ENCODE measurements around the gene DAAM1.

Gene DAAM1

DNA sequence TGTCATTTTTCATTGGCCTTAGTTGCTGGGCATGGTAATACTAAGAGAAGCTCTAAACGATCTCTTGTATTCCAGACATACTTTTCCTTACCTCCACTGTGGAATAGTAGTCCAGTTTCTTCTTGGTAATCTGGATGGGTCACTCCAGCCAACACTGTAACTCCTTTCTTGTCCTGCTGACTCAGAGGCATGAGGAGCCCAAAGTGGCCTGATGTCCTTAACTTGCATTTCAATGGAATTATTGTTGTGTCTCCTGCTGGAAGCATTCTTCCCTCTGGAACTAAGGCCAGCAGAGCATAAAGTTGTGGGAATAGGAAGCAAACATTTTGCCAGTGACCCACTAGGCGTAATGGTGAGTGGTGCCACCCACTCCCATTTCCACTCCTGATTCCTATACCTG, 33.1 kb downstream of the DAAM1 start:
- DNase-seq (ENCODE audit: low read depth) = no peak

DNA sequence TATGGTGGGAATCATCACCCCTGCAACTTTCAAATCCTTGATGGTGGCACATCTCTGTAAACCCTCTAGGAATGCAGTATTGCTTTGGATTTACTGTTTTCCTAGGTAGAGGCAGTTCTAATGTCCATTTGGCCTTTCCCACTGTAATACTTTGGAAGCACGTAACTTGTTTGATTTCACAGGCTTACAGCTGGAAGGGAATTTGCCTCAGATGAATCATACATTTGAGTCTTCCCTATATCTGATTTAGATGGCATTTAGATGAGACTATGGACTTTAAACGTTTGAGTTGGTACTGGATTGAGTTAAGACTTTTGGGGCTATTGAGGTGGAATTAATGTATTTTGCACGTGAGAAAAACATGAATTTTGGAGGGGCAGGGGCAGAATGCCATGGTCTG, 35.9 kb downstream of the DAAM1 start:
- no peak for DNase-seq (ENCODE audit: low read depth)

DNA sequence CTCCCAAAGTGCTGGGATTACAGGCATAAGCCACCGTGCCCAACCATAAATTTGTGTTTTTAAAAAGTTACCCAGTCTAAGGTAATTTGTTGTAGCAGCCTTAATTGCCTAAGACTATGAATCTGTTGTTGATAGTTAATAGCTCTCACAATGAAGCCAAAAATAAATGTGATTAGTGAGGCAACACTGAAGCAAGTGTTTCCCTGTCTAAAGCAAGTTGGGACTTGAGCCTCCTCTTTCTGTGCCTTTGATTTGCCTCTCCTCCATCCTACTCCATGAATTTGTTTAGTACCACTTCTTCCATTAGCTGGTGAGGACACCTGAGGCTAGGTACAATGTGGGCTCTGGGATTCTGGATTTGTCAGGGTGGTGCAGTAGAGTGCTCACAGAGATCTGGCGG, 36.8 kb downstream of the DAAM1 start:
- no peak for DNase-seq (ENCODE audit: low read depth)

DNA sequence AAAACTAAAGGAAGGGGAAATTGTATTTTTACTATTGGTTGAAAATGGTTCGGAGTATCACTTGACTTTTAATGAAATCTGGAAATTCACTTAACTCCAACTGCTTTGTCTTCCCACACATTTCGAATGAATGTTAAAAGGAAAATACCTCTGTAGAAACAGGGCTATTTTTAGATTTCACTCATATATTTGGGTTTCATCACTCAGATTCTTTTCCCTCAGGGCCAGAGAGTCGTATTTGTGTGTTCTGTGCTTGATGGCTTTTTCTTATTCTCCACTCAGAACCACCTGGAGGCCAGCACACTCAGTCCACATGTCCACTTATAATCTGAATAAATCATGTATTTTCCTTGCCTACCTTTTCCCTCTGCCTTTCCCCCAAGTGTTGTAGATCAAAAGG, 40.0 kb downstream of the DAAM1 start:
- no peak for DNase-seq (ENCODE audit: low read depth)

DNA sequence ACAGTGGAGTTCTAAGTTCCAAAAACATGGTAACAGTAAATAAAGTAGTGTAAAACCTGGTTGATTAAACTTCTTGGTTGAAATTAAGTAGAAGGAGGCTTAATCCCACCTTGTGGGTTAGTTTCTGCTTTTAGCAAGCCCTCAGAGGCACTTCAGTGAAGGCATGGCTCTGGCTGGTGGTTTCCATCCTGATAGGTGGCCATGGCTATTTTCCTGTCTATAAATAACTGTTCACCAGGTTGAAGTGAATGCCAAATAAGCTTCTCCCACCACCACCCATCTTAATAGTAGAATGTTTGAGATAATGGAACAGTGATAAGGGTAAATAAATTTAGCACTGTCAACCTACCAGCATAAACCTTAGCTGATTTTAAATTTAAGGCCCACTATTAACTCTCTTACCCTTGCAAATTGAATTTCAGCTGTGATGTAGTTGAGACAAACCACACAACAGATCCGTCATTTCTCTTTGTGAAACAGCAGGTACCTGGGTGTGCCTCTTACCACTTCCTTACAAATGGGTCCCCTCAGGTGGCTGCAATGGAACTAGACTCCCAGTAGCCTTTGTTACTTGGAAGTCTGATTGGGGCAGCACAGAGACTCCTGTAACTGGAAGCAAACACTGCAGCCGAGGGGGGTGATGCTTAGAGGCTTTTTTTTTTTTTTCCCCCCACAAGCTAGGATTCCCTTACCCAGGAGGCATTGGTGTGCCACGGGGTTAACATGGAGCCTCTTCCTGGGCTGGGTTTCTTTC, 41.4 kb downstream of the DAAM1 start:
- no peak for DNase-seq (ENCODE audit: low read depth)

DNA sequence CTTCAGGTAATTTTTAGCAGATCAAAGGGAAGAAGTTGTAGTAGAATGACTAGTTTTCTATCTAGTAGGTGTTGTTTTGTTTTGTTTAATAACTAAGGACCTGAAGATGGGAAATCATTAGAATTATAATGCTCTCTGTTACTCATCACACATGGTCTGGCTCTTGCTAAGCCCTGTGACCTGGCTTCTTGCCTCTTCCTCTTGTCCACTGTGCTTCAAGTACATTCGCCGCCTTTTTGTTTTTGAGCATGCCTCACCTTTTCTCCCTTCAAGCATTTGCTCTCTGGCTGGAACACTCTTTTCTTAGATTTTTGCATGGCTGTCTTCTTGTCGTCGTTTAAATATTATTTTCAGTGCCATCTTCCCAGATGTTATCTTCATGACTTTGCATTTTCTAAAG, 47.7 kb downstream of the DAAM1 start:
- DNase-seq (ENCODE audit: low read depth) = no peak

DNA sequence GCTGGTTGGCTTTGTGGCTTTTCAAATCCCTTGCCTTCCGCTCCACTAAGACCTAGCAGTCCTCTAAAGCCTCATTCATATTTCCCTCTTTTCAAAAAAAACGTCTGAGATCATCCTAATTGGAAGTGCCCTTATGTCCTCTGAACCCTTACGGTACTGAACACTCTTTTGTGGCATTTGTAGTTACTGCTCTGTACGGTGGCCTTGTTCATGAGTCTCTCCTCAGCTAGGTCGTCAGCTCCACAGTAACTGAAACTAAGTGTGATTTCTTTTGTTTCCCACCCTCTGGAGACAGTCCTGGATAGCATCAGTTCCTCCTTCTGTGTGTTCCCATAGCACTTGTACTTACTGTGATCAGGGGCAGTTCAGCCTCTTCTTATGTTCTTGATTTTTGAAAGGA, 49.7 kb downstream of the DAAM1 start:
- DNase-seq (ENCODE audit: low read depth) = no peak

DNA sequence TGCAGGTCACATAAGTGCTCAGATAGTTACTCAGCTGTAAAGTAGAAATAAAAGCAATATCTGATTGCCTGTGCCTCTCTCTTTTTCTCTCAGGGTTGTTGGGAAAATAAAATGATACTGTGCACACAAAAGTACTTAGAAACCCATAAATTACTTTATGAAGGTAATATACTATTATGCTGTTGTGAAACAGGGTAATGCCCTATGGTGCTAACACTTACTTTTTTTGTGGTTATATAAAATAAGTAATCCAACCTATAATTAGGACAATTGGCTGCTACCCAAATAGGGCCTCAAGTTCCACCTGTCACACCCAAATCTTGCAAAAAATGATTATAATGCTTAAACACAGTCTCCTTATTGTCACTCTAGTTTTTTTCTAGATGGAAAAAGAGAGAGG, 50.6 kb downstream of the DAAM1 start:
- DNase-seq (ENCODE audit: low read depth) = no peak

DNA sequence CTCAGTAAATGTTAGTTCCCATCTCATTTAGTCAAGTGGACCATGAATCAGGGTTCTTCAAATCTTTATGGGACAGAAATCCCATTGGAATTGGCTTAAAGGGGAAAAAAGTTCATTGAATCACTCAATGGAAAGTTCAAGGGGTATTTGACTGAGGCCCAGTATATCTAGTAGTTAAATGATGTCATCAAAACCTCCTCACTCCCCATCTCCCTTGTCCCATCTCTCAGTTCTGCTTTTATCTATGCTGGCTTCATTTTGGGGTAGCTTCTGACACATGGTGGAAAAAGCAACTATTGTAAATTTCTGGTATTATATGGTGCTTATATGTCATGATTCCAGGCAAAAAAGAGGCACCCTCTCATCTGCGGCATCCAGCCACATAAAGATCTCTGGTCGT, 51.9 kb downstream of the DAAM1 start:
- DNase-seq (ENCODE audit: low read depth) = no peak

DNA sequence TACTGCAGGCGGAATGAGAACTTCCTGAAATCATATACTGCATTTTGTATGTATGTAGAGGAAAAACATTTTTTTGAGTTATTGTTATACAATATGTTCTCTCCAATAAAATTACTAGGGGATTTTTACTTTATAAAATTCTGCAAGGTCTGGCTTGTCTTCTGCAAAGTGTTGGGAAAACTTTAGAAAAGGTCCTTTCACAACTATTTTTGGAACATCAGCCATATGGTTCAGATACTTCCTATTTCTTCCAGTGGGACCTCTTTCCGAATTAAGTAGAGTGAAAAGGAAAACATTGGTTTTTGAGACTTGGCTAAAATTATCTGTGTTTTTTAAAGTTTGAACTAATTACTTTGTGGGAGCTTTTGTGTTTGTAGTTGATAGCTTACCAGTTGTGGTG, 52.7 kb downstream of the DAAM1 start:
- DNase-seq (ENCODE audit: low read depth) = no peak

DNA sequence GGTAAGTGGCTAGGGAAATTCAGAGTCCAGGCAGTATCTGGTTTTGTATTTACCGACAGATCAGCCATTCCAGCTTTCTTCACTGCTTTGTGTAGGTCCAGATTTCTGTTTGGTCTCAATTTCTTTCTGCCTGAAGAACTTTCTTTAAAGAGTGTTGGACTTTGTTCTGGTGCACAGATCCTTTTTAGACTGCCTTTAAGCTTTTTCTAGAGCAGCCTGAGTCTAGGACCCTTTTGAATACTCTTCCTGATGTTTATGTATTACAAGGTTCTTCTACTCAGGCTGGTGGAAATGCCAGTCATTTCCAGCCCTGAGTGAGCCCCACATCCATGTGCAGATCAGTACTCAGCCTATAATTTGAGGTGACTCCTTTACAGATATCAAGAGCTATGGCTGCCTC, 54.7 kb downstream of the DAAM1 start:
- DNase-seq (ENCODE audit: low read depth) = no peak

DNA sequence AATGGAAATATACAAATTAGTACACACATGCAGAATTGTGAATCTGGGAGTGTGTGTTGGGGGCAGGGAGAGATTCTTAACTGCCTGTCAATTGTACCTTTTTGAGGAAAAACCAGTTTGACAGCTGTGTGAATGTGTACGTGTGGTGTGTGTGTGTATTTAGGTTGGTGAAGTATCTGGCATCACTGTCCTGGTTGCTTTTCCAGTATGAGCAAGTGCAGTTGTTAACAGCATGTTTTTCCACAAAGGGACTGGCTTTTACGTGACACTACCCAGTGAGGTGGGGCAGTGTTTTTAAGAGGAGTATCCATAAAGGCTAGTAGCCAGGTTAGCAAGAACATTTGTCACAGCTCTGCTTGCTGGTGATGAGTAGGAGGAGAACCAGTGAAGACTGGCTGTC, 56.1 kb downstream of the DAAM1 start:
- DNase-seq (ENCODE audit: low read depth) = no peak

DNA sequence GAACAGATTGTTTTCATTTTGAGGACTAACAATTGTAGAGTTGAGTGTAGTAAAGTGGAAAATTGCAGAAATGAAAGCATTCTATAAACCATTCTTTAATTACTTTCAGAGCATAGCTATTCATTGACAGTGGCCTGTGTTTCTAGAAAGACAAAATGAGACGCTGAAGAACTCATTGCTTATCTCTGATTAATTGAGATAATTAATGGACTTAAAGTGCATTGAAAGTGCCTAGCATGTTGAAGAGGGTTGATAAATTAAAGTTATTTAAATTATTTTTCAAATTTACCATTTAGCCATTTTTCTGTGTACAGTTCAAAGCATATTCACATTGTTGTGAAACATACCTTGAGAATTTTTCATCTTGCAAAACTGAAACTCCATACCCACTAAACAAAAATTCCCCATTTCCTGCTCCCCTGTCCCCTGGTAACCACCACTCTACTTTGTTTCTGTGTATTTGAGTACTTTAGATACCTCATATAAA, 57.4 kb downstream of the DAAM1 start:
- DNase-seq (ENCODE audit: low read depth) = no peak

DNA sequence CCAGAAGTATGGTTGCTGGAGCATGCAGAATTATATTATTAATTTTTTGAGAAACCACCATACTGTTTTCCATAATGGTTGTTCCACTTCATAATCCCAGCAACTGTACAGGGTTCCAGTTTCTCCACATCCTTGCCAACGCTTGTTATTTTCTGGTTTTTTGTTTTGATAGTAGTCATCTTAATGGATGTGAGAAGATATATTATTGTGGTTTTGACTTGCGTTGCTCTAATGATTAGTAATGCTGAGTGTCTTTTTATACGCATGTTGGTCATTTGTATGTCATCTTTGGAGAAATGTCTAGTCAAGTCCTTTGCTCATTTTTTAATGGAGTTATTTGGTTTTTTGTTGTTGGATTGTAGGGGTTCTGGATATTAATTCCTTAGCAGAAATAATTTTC, 58.1 kb downstream of the DAAM1 start:
- DNase-seq (ENCODE audit: low read depth) = no peak

DNA sequence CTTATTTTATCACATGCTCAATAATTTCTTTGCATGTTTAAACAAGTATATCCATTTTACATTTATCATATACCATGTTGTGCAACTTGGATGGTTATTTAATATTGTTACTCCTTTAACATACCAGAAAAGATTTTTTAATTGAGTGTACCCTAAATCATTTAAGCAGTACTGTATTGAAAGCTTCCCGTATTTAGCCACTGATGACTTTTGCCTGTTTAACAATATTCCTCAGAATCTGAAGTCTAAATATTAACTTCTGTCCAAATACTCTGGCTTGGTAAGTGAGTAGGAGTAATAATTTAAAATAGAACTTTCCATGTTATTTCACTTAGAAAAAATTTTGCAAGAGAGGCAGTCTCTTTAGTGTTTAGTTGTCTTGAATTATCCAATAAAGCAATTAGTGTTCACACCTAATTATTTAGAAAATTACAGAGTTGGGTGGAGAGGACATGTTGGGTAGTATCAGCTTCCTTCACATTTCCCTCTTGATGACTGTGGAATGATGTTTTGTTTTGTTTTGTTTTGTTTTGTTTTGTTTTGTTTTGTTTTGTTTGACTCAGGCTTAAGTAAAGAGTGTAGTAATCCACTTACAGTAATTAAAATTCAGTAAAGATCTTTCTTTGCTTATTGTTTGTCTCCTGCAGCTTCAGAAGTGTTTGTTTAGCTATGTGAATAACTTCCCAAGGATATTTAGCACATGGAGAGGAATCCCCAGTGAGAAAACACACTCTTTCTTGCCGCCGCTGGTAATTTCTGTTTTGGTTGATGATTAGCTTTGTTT, 59.5 kb downstream of the DAAM1 start:
- DNase-seq (ENCODE audit: low read depth) = no peak

DNA sequence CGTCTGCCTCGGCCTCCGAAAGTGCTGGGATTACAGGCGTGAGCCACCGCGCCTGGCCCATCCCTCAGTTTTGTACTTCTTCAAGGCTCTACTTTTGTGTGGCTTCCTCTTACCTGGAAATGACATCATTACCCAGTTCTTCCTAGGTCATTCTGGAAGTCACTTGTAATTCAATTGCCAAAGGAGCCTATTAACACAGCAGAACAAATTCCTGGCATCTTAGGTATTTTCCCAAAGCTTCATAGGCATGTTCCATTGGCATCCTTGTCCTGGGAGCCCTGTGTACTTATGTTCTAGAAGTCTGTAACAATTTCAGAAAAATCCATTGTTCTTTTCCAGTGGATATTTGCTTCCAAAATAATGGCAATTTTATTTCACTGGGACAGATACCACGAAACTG, 60.6 kb downstream of the DAAM1 start:
- no peak for DNase-seq (ENCODE audit: low read depth)

DNA sequence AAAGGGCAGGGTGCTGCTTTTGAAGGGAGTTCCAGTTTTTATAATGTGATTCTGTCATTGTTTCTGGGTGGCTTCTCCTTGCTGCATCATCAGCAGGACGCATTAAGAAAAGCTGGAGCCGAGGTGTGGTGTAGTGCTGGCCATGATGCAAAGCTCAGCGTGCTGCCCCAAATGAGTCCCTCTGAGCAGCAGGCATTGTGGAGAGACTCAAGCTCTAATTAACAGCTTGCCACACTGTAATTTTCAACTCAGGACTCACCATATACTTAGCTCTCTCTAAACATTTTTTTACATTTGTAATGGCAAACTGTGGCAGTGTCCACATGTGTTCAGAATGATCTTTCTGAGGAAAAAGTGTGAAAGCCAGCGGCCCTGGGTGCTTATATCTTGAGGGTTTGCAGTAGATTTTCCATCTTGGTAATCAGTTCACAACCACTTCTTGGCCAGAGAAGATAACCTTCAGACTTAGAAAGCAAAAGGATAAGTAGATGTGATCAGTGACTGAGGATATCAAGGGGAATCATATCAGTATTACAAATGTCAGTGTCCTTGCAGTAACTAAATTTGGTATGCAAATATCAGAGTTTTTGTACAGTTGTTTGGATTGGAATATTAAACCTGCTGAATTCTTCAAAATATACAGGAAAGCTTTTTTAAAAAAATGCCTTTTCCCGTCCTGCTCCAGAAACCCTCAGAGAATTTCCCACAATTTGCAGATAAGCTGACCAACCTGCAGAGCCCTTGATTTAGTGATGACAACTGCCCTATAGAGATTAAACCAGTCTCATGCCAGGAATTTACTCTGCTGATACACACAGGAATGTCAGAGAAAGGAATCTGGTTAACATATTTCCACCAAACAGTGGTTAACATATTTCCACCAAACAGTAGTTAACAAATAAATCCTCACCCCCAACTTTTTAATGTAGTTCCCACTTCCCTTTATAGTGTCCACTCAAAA, 63.6 kb downstream of the DAAM1 start:
- DNase-seq (ENCODE audit: low read depth) = no peak

DNA sequence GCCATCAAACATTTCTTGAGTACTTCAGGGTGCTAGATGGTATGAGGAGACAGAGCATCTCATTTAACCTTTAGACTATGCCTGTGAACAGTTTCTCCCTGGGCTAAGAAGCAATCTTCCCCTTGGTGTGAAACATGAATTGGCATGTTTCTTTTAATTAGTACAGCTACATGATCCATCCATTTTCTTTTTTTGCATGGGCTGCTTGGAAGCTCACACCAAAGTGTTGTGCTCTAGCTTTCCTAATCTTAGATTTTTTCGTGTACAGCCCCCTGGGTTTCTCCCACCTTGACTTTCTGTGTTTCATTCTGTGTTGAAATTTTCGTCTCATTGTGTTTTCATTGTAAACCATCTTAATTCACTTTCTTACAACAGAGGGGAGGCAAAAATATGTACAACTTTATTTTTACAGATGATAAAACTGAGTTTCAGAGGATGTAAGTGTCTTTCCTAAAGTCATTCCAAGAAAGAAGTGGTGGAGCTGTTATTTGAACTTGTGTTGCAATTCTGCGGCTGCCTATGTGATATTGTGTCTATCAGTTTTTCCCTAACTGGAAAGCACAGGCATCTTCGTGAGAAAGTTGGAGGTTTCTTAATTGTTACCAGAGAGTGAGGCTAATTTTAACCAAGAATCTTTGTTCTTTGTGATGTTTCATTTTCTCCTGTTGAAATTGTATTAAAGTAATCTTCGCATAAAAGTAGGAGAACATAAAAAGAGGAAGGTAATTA, 64.5 kb downstream of the DAAM1 start:
- no peak for DNase-seq (ENCODE audit: low read depth)

DNA sequence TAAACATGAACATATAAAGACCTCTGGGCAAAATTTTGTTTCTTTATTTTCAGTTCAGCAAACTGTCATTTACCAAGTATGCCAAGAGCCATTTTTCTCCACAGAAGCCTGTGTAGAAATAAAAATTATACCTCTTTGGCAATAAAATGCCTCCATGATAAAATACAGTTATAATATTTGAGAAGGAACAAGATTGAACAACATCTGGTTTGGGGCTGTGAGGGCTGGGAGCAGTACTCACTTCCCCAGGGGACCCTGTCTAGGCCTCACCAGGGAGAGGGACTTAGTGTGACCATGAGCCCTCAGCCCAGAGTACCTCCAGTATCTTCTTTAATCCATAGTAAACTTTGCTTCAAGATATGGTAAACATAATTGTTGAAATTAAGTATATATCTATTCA, 65.1 kb downstream of the DAAM1 start:
- DNase-seq (ENCODE audit: low read depth) = no peak

DNA sequence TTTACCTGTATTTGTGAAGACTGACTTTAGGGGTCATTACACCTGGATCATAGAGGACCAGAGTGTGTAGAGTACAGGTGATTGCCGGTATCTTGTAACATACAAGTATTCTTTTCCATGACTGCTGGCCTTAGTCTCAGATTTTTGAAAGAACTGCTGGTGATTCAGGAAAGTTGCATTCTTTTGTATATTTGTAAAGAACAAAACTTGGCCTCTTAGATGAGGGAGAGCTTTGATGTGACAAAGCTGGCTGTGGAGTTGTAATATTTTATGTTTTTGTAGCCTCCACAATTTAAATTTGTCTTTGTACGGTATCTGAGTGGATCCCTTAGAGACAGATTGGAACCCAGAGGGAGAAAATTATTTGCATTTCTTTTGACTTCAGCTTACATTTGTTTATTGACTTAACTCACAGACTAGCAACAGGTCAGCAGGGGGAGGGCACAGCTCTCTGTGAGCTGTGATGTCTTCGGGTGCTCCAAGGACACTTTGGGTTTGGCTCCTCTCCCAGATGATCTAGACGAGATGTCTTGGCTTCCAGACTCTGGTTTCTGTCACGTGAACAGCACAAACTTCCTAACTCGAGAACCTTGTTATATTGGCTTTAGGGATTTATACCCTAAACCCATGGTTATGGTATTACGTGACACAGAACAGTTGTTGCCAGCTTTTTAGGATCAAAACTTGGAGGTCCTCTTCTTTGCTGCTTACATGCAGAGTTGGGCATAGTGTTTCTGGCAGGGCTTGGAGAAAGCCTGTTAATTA, 65.9 kb downstream of the DAAM1 start:
- DNase-seq (ENCODE audit: low read depth) = no peak

DNA sequence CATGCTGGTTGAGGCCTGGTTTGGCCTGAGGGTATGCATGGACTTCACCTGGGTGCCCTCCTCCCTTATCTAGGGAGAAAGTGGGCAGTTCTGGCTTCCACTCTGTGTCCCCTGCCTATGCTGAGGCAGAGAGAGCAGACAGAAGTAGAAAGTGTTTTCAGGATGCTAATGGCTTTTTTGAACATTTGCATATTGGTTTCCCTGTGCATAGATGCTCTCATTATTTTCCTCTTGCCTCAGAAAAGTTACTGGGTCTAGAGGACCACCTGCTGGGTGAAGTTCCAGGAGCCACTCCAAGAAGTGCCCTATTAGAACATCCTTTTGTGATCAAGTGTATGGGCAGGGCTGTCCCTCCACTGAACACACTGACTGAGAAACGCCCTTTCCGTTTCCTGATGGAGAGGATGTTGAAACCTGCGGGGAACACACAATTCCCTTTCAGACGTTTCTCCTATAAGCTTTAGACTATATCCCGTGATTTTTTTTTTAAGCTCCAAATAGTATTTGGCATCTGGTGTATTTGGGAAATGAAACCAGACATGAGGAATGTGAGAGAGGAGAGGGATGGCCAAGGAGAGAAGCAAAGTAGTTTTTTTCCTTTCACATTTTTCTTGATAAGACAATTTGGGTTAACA, 66.6 kb downstream of the DAAM1 start:
- no peak for DNase-seq (ENCODE audit: low read depth)

Data from stimulated activated CD8-positive, alpha-beta memory T cell treated with anti-CD3 and anti-CD28 coated beads, Interleukin-15, amount 100 ng/mL, for 1 hour (primary cell).